Astrocyte of the spinal cord (primary cell): ENCODE measurements around the gene ACTR5.

Source experiments
- DNase-seq: peaks from one replicate; pipeline ENCODE4 v3.0.0; 2011; ENCODE audit warnings: low read depth, low spot score
- H3K4me3 ChIP-seq: 2 replicates; pipeline ENCODE4 v1.5.1; 2011; ENCODE audit warnings: low read depth, mild to moderate bottlenecking, low read length, moderate library complexity
- CTCF ChIP-seq: IDR thresholded peaks from 2 replicates; pipeline ENCODE4 v1.5.1; 2012; ENCODE audit warnings: low read depth, mild to moderate bottlenecking, low read length, inconsistent platforms
- in situ Hi-C: cut with HindIII; loops from 2 replicates; pipeline ENCODE4 v1.10.0; 2017; ENCODE audit warnings: low sequenced_read_pairs

ACTR5 gene

GRCh38 chr20:38752029-38752428 lies 3.8 kb downstream of the ACTR5 start:
- DNase-seq = no peak
- no peak overlapping the region for H3K4me3 ChIP-seq
- in situ Hi-C loops = no loop called here
- TF ChIP-seq CTCF = no peak

- no peak for TF ChIP-seq CTCF
- H3K4me3 ChIP-seq = no peak overlapping the region
- DNase-seq = no peak
- in situ Hi-C loops = no loop called here
These were observed 6.7 kb downstream of the ACTR5 start for GRCh38 chr20:38754924-38755323.

GRCh38 chr20:38755324-38755910 lies 7.2 kb downstream of the ACTR5 start:
- TF ChIP-seq CTCF = no peak
- no peak for DNase-seq
- in situ Hi-C loops = no loop called here
- H3K4me3 ChIP-seq = no peak overlapping the region

GRCh38 chr20:38757145-38757775 lies 9.0 kb downstream of the ACTR5 start:
- DNase-seq = no peak
- no peak overlapping the region for H3K4me3 ChIP-seq
- TF ChIP-seq CTCF = no peak
- in situ Hi-C loops = no loop called here

GRCh38 chr20:38759106-38759505 lies 10.8 kb downstream of the ACTR5 start:
- no peak for TF ChIP-seq CTCF
- H3K4me3 ChIP-seq = no peak overlapping the region
- in situ Hi-C loops = no loop called here
- no peak for DNase-seq

- no peak for DNase-seq
- TF ChIP-seq CTCF = no peak
- H3K4me3 ChIP-seq = no peak overlapping the region
- in situ Hi-C loops = no loop called here
These were observed 12.7 kb downstream of the ACTR5 start for GRCh38 chr20:38760978-38761377.
